ENCODE measurements around the gene CLMP. TPM values are rescaled to one million over a fixed set of nuclear protein-coding genes. Genes with fewer than 3 reads are reported as not detected.

Gene CLMP
- total RNA-seq, 1 experiment from 2014 or later, result 3.2 TPM

GRCh38 chr11:123122341-123122740 is 72.7 kb downstream of the CLMP start:
- intact Hi-C loops (cut with micrococcal nuclease), result no loop called here
- POLR2A ChIA-PET, result no interaction called here
- no peaks in the 10 kb centered on the region for H3K36me3 ChIP-seq (ENCODE audit: control insufficient read depth in 1 of 2, insufficient read depth in 2 of 2, low read length in 2 of 2)
- no peaks in the 10 kb centered on the region for H4K20me1 ChIP-seq (ENCODE audit: insufficient read depth)
- no peak overlapping the region for H2AFZ ChIP-seq (ENCODE audit: low read depth, low read length, poor library complexity, severe bottlenecking)
- no peak for DNase-seq (ENCODE audit: low read depth, low spot score)
- no peaks in the 10 kb centered on the region for H3K79me2 ChIP-seq (ENCODE audit: insufficient read depth, low read length)
- H3K4me3 ChIP-seq (replicated peaks in 1 of 2; ENCODE audit: low read depth in 1 of 2, low read length in 2 of 2), result no peak overlapping the region
- RAD21 ChIA-PET (ENCODE audit: low non-redundant PET in 1 of 2, low total read pairs in 2 of 2, uncharacterized antibody in 2 of 2, unreplicated experiment in 2 of 2), result no interaction called here
- H3K27me3 ChIP-seq (ENCODE audit: insufficient read depth, low read length), result no peaks in the 10 kb centered on the region
- no peak for ATAC-seq
- H3K4me1 ChIP-seq (ENCODE audit: control insufficient read depth in 1 of 2, insufficient read depth in 2 of 2, low read length in 2 of 2), result peaks cover 0 to 10% of the 10 kb centered on the region in 2 experiments; a peak in 2 of 4 replicates
- CTCF ChIA-PET, result no interaction called here
- BruUV-seq (replicated peaks), result no TSS peak
- TF ChIP-seq ZFX (IDR thresholded peaks at IDR 0.05), result no peak
- TF ChIP-seq SP1 (IDR thresholded peaks at IDR 0.05; ENCODE audit: low read depth), result no peak
- no peak for TF ChIP-seq FOSL1 (IDR thresholded peaks at IDR 0.05; ENCODE audit: low read depth)
- TF ChIP-seq SIN3A (IDR thresholded peaks at IDR 0.05; ENCODE audit: low read depth), result no peak
- no peak for TF ChIP-seq YY1 (IDR thresholded peaks at IDR 0.05; ENCODE audit: extremely low read depth, insufficient replicate concordance, low read depth, low read length)
- no peak for TF ChIP-seq JUND (IDR thresholded peaks at IDR 0.05)
- TF ChIP-seq CBX3 (IDR thresholded peaks at IDR 0.05; ENCODE audit: low read depth), result no peak
- TF ChIP-seq POLR2A (IDR thresholded peaks at IDR 0.05; ENCODE audit: borderline replicate concordance, extremely low read depth, insufficient read depth, insufficient read length), result no peak
- no peak for TF ChIP-seq POLR2AphosphoS5 (IDR thresholded peaks at IDR 0.05; ENCODE audit: low read depth, low read length)
- TF ChIP-seq ZNF274 (IDR thresholded peaks at IDR 0.05; ENCODE audit: low read depth, low read length), result no peak
- TF ChIP-seq SRF (IDR thresholded peaks at IDR 0.05; ENCODE audit: low read depth), result no peak
- no peak for TF ChIP-seq CEBPB (IDR thresholded peaks at IDR 0.05; ENCODE audit: low read depth)
- TF ChIP-seq RAD21 (IDR thresholded peaks at IDR 0.05; ENCODE audit: low read depth), result no peak
- no peak for TF ChIP-seq EGR1 (IDR thresholded peaks at IDR 0.05; ENCODE audit: low read depth)
- no peak for TF ChIP-seq ELF1 (IDR thresholded peaks at IDR 0.05; ENCODE audit: borderline replicate concordance, low read depth)
- no peaks in the 10 kb centered on the region; the same call in 1 of the 2 replicates for H3K9me2 ChIP-seq (ENCODE audit: insufficient read depth)
- H3K9ac ChIP-seq (ENCODE audit: low read length), result no peak overlapping the region
- no peak overlapping the region for H3K4me2 ChIP-seq (ENCODE audit: low read length)
- H3K9me3 ChIP-seq (ENCODE audit: control insufficient read depth in 1 of 2, insufficient read depth in 1 of 2, low read depth in 1 of 2, low read length in 2 of 2), result no peaks in the 10 kb centered on the region
- no peak overlapping the region for H3K27ac ChIP-seq (ENCODE audit: low read depth, low read length)

GRCh38 chr11:123116486-123116885 is 78.6 kb downstream of the CLMP start:
- H3K36me3 ChIP-seq (ENCODE audit: control insufficient read depth in 1 of 2, insufficient read depth in 2 of 2, low read length in 2 of 2), result no peaks in the 10 kb centered on the region
- H3K9ac ChIP-seq (ENCODE audit: low read length), result no peak overlapping the region
- no peak overlapping the region for H3K27ac ChIP-seq (ENCODE audit: low read depth, low read length)
- no peak overlapping the region for H3K4me2 ChIP-seq (ENCODE audit: low read length)
- H3K9me3 ChIP-seq (ENCODE audit: control insufficient read depth in 1 of 2, insufficient read depth in 1 of 2, low read depth in 1 of 2, low read length in 2 of 2), result 0 out of 4 replicates have a peak, but pooled peaks cover 0 to 3% of the 10 kb centered on the region in 2 experiments
- H3K4me3 ChIP-seq (replicated peaks in 1 of 2; ENCODE audit: low read depth in 1 of 2, low read length in 2 of 2), result no peak overlapping the region
- no peaks in the 10 kb centered on the region for H3K27me3 ChIP-seq (ENCODE audit: insufficient read depth, low read length)
- CTCF ChIA-PET, result no interaction called here
- ATAC-seq (no peak), DNase-seq (ENCODE audit: low read depth, low spot score) (no peak)
- H2AFZ ChIP-seq (ENCODE audit: low read depth, low read length, poor library complexity, severe bottlenecking), result no peak overlapping the region
- H3K9me2 ChIP-seq (ENCODE audit: insufficient read depth), result no peaks in the 10 kb centered on the region; the same call in 1 of the 2 replicates
- RAD21 ChIA-PET (ENCODE audit: low non-redundant PET in 1 of 2, low total read pairs in 2 of 2, uncharacterized antibody in 2 of 2, unreplicated experiment in 2 of 2), result no interaction called here
- H3K4me1 ChIP-seq (ENCODE audit: control insufficient read depth in 1 of 2, insufficient read depth in 2 of 2, low read length in 2 of 2), result peaks cover 0 to 13% of the 10 kb centered on the region in 2 experiments; a peak in 2 of 4 replicates
- no peaks in the 10 kb centered on the region for H4K20me1 ChIP-seq (ENCODE audit: insufficient read depth)
- H3K79me2 ChIP-seq (ENCODE audit: insufficient read depth, low read length), result no peaks in the 10 kb centered on the region
- BruUV-seq (replicated peaks), result no TSS peak
- POLR2A ChIA-PET, result no interaction called here
- intact Hi-C loops (cut with micrococcal nuclease), result no loop called here
- TF ChIP-seq FOSL1 (IDR thresholded peaks at IDR 0.05; ENCODE audit: low read depth) (no peak), EZH2 (IDR thresholded peaks at IDR 0.05) (no peak), SRF (IDR thresholded peaks at IDR 0.05; ENCODE audit: low read depth) (no peak), CTCF (IDR thresholded peaks at IDR 0.05 in 2 of 3, conservative IDR thresholded peaks at IDR 0.05 in 1 of 3; ENCODE audit: borderline replicate concordance in 1 of 3, insufficient read depth in 1 of 3, low read depth in 2 of 3, low read length in 2 of 3) (no peak), POLR2A (IDR thresholded peaks at IDR 0.05; ENCODE audit: borderline replicate concordance, extremely low read depth, insufficient read depth, insufficient read length) (no peak), POLR2AphosphoS5 (IDR thresholded peaks at IDR 0.05; ENCODE audit: low read depth, low read length) (no peak), SP1 (IDR thresholded peaks at IDR 0.05; ENCODE audit: low read depth) (no peak)
- TF ChIP-seq, protein P1, sequence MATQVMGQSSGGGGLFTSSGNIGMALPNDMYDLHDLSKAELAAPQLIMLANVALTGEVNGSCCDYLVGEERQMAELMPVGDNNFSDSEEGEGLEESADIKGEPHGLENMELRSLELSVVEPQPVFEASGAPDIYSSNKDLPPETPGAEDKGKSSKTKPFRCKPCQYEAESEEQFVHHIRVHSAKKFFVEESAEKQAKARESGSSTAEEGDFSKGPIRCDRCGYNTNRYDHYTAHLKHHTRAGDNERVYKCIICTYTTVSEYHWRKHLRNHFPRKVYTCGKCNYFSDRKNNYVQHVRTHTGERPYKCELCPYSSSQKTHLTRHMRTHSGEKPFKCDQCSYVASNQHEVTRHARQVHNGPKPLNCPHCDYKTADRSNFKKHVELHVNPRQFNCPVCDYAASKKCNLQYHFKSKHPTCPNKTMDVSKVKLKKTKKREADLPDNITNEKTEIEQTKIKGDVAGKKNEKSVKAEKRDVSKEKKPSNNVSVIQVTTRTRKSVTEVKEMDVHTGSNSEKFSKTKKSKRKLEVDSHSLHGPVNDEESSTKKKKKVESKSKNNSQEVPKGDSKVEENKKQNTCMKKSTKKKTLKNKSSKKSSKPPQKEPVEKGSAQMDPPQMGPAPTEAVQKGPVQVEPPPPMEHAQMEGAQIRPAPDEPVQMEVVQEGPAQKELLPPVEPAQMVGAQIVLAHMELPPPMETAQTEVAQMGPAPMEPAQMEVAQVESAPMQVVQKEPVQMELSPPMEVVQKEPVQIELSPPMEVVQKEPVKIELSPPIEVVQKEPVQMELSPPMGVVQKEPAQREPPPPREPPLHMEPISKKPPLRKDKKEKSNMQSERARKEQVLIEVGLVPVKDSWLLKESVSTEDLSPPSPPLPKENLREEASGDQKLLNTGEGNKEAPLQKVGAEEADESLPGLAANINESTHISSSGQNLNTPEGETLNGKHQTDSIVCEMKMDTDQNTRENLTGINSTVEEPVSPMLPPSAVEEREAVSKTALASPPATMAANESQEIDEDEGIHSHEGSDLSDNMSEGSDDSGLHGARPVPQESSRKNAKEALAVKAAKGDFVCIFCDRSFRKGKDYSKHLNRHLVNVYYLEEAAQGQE (IDR thresholded peaks at IDR 0.05; ENCODE audit: low read depth), result no peak

Data from HCT116 (cell line).